GM18505 (cell line): ENCODE results near the gene ECEL1.
"Not testable (repeated sequence)": the region's sequence is repeated elsewhere in the genome, so short reads cannot be mapped to it uniquely, and the experiment has no call there.

ENCODE experiments used
- ATAC-seq: cut with Tn5 transposase; IDR thresholded peaks from one replicate; pipeline ENCODE4 v1.9.1; 2021; ENCODE audit not compliant: unreplicated experiment
- POLR2A ChIP-seq: IDR thresholded peaks from 4 replicates; pipeline ENCODE4 v1.6.1; 2011; ENCODE audit warnings: borderline replicate concordance; ENCODE audit not compliant: insufficient read depth, insufficient read length; ENCODE audit errors: extremely low read depth

The ECEL1 gene

GRCh38 chr2:232444409-232445148 lies 43.1 kb downstream of the ECEL1 start:
- TF ChIP-seq POLR2A, result no peak
- ATAC-seq, result no peak

GRCh38 chr2:232443669-232444408 lies 43.8 kb downstream of the ECEL1 start:
- ATAC-seq, result not testable (repeated sequence)

- ATAC-seq, result not testable (repeated sequence)
These were observed 44.6 kb downstream of the ECEL1 start for GRCh38 chr2:232443047-232443446.

- ATAC-seq, result not testable (repeated sequence)
These were observed 45.2 kb downstream of the ECEL1 start for GRCh38 chr2:232442431-232442830.

GRCh38 chr2:232441922-232442321 lies 45.7 kb downstream of the ECEL1 start:
- not testable (repeated sequence) for ATAC-seq

- TF ChIP-seq POLR2A, result no peak
- ATAC-seq, result no peak
These were observed 46.4 kb downstream of the ECEL1 start for GRCh38 chr2:232441147-232441651.

- peak; percentile 66 for ATAC-seq
These were observed 47.2 kb downstream of the ECEL1 start for GRCh38 chr2:232440220-232441018.

- no peak for TF ChIP-seq POLR2A
- ATAC-seq, result no peak
These were observed 47.9 kb downstream of the ECEL1 start for GRCh38 chr2:232439758-232440135.

GRCh38 chr2:232438951-232439757 lies 48.5 kb downstream of the ECEL1 start:
- no peak for ATAC-seq
- TF ChIP-seq POLR2A, result no peak

GRCh38 chr2:232438091-232438490 lies 49.5 kb downstream of the ECEL1 start:
- no peak for ATAC-seq
- no peak for TF ChIP-seq POLR2A

GRCh38 chr2:232437195-232437571 lies 50.5 kb downstream of the ECEL1 start:
- TF ChIP-seq POLR2A, result no peak
- ATAC-seq, result no peak

GRCh38 chr2:232436381-232437194 lies 51.0 kb downstream of the ECEL1 start:
- no peak for TF ChIP-seq POLR2A
- no peak for ATAC-seq

- ATAC-seq, result no peak
- TF ChIP-seq POLR2A, result no peak
These were observed 51.8 kb downstream of the ECEL1 start for GRCh38 chr2:232435805-232436204.
